HepG2 (cell line): ENCODE data around the gene ULK4. TPM values are rescaled to one million over a fixed set of nuclear protein-coding genes. Genes with fewer than 3 reads are reported as not detected.
A peak's percentile ranks its signal among the peaks of the same experiment; 100 is the strongest.

Source experiments
- ARNT ChIP-seq: fragments of 450-650 bp; IDR thresholded peaks from 2 replicates; pipeline ENCODE4 v1.6.1; 2017
- FOSL1 ChIP-seq: sonication (generic); formaldehyde crosslinking; IDR thresholded peaks from 2 replicates; pipeline ENCODE4 v1.9.0; 2021; ENCODE audit warnings: missing genetic modification reagents, borderline replicate concordance
- FOXP1 ChIP-seq, 2 experiments: fragments of 450-650 bp in 1 of 2; IDR thresholded peaks; 2 replicates each; pipeline ENCODE4 v1.6.1; 2017 to 2018; ENCODE audit warnings: antibody characterized with exemption in 1 of 2
- GZF1 ChIP-seq: sonication (generic); formaldehyde crosslinking; IDR thresholded peaks from 2 replicates; pipeline ENCODE4 v1.5.1; 2020; ENCODE audit warnings: mild to moderate bottlenecking, missing genetic modification reagents
- MYNN ChIP-seq: sonication (generic); formaldehyde crosslinking; IDR thresholded peaks from 2 replicates; pipeline ENCODE4 v1.4.0; 2020; ENCODE audit warnings: mild to moderate bottlenecking, low read depth, missing genetic modification reagents
- PHF8 ChIP-seq: sonication (generic); formaldehyde crosslinking; IDR thresholded peaks from 2 replicates; pipeline ENCODE4 v1.5.0; 2020; ENCODE audit warnings: missing genetic modification reagents
- RXRB ChIP-seq: IDR thresholded peaks from 2 replicates; pipeline ENCODE4 v1.6.1; 2016; ENCODE audit warnings: borderline replicate concordance, missing genetic modification reagents, missing compliant biosample characterization
- TBL1XR1 ChIP-seq: fragments of 150-350 bp; IDR thresholded peaks from 2 replicates; pipeline ENCODE4 v1.6.1; 2014; ENCODE audit warnings: borderline replicate concordance, low read length; ENCODE audit not compliant: partially characterized antibody
- TGIF2 ChIP-seq: IDR thresholded peaks from 2 replicates; pipeline ENCODE4 v1.6.1; 2016; ENCODE audit warnings: control low read depth, missing compliant biosample characterization
- ZFP90 ChIP-seq: sonication (generic); formaldehyde crosslinking; IDR thresholded peaks from 2 replicates; pipeline ENCODE4 v1.8.0; 2022; ENCODE audit warnings: missing genetic modification reagents, mild to moderate bottlenecking, inconsistent platforms, borderline replicate concordance
- ZNF264 ChIP-seq: sonication (generic); formaldehyde crosslinking; IDR thresholded peaks from 2 replicates; pipeline ENCODE4 v1.4.0; 2020; ENCODE audit warnings: missing genetic modification reagents
- ZNF441 ChIP-seq: sonication (generic); formaldehyde crosslinking; IDR thresholded peaks from 2 replicates; pipeline ENCODE4 v1.7.0; 2021; ENCODE audit warnings: missing genetic modification reagents, borderline replicate concordance
- ZNF670 ChIP-seq: sonication (generic); formaldehyde crosslinking; IDR thresholded peaks from 2 replicates; pipeline ENCODE4 v1.8.0; 2022; ENCODE audit warnings: mild to moderate bottlenecking, missing genetic modification reagents, borderline replicate concordance
- polyA plus RNA-seq, 8 experiments: library from polyadenylated mRNA; depleted of rRNA in 3 of 8; stranded (reverse) in 7 of 8; unstranded in 1 of 8; fragments of >200 nt; fragmentation: Illumina TruSeq in 4 of 8; extraction: Trizol in 4 of 8; gene quantifications; 2 replicates each; pipeline versions ENCODE4 v1.2.1 to v1.2.3, GENCODE V29; 2011 to 2016; ENCODE audit warnings: low read depth in 4 of 8, missing spikeins in 1 of 8, mixed read lengths in 1 of 8; ENCODE audit not compliant: insufficient read depth in 1 of 8
- total RNA-seq, 5 experiments: library from RNA; depleted of rRNA; stranded (reverse); fragments of >200 nt; fragmentation: Illumina TruSeq; extraction: Trizol; gene quantifications; 2 replicates each; pipeline ENCODE4 v1.2.3, GENCODE V29; 2016; ENCODE audit warnings: low read depth in 1 of 5
- TF ChIP-seq, protein P1 (sequence below): sonication (generic); formaldehyde crosslinking; IDR thresholded peaks from 2 replicates; pipeline ENCODE4 v1.4.0; 2020; ENCODE audit warnings: low read depth, mild to moderate bottlenecking, missing genetic modification reagents
- TF ChIP-seq, protein P2 (sequence below), 2 experiments: fragments of 450-650 bp in 1 of 2; sonication (generic) in 1 of 2; formaldehyde crosslinking; IDR thresholded peaks; 2 replicates each; pipeline versions ENCODE4 v1.5.0 to v1.8.0; 2020 to 2022; ENCODE audit warnings: mild to moderate bottlenecking in 1 of 2, missing genetic modification reagents in 1 of 2
- TF ChIP-seq, protein P3 (sequence below): IDR thresholded peaks from 2 replicates; pipeline ENCODE4 v1.6.1; 2016; ENCODE audit warnings: mild to moderate bottlenecking, missing biosample characterization, missing genetic modification reagents
- TF ChIP-seq, protein P4 (sequence below): IDR thresholded peaks from 2 replicates; pipeline ENCODE4 v1.6.1; 2012; ENCODE audit warnings: low read length, improper control_type of control experiment
- TF ChIP-seq, protein P5 (sequence below): sonication (generic); formaldehyde crosslinking; IDR thresholded peaks from 2 replicates; pipeline ENCODE4 v1.5.0; 2020; ENCODE audit warnings: mild to moderate bottlenecking, missing genetic modification reagents

Gene ULK4
- total and polyA plus RNA-seq, 2 of the 13 experiments (the other 11 are each of a cell fraction or from before 2014, with no cell fraction given), result 6.7 to 11.8 TPM

DNA sequence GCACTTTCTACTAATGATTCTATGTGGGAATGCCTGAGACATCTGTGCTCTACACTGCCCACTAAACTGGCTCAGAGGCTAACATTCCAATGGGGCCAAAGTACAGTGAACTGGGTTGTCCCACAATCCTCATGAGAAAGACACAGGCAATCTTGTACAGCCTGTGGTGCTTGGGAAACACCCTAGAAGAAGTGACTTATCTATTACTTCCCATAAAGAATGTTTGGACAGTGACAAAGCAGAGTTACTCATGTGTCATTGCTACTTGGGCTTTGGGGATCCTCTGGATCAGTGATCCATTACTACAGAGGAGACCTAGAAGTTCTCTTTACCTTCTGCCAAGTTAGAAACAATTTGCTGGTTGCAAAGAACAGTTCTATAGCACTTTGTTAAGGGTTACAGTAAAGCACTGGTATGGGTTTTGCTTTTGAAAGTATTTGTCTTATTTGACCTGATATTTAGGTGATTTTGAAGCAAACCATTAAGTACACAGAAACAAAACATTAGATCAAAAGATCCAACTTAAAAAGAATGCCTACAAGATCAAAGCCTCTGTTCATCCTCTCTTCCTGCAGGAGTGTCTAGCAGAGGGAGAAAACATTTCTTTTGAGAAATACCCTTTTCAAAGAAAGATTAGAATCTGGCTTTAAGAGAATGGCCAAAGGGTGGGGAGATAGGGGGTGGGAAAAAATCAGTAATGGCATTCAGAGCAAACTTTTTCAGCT is 686.8 kb downstream of the ULK4 start (continued):
- no peak for TF ChIP-seq ARNT
- no peak for TF ChIP-seq ZNF441 (CRISPR knock-in tag)
- TF ChIP-seq PHF8, result 0 out of 2 replicates have a peak, but pooled peaks have one; percentile 18
- TF ChIP-seq, protein P1, sequence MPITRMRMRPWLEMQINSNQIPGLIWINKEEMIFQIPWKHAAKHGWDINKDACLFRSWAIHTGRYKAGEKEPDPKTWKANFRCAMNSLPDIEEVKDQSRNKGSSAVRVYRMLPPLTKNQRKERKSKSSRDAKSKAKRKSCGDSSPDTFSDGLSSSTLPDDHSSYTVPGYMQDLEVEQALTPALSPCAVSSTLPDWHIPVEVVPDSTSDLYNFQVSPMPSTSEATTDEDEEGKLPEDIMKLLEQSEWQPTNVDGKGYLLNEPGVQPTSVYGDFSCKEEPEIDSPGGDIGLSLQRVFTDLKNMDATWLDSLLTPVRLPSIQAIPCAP (CRISPR knock-in tag), result no peak
- TF ChIP-seq, protein P2, sequence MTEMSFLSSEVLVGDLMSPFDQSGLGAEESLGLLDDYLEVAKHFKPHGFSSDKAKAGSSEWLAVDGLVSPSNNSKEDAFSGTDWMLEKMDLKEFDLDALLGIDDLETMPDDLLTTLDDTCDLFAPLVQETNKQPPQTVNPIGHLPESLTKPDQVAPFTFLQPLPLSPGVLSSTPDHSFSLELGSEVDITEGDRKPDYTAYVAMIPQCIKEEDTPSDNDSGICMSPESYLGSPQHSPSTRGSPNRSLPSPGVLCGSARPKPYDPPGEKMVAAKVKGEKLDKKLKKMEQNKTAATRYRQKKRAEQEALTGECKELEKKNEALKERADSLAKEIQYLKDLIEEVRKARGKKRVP (CRISPR knock-in tag; IDR thresholded peaks at IDR 0.05), result no peak
- no peak for TF ChIP-seq ZNF670
- TF ChIP-seq, protein P3, sequence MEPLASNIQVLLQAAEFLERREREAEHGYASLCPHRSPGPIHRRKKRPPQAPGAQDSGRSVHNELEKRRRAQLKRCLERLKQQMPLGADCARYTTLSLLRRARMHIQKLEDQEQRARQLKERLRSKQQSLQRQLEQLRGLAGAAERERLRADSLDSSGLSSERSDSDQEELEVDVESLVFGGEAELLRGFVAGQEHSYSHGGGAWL, result no peak
- TF ChIP-seq, protein P4, sequence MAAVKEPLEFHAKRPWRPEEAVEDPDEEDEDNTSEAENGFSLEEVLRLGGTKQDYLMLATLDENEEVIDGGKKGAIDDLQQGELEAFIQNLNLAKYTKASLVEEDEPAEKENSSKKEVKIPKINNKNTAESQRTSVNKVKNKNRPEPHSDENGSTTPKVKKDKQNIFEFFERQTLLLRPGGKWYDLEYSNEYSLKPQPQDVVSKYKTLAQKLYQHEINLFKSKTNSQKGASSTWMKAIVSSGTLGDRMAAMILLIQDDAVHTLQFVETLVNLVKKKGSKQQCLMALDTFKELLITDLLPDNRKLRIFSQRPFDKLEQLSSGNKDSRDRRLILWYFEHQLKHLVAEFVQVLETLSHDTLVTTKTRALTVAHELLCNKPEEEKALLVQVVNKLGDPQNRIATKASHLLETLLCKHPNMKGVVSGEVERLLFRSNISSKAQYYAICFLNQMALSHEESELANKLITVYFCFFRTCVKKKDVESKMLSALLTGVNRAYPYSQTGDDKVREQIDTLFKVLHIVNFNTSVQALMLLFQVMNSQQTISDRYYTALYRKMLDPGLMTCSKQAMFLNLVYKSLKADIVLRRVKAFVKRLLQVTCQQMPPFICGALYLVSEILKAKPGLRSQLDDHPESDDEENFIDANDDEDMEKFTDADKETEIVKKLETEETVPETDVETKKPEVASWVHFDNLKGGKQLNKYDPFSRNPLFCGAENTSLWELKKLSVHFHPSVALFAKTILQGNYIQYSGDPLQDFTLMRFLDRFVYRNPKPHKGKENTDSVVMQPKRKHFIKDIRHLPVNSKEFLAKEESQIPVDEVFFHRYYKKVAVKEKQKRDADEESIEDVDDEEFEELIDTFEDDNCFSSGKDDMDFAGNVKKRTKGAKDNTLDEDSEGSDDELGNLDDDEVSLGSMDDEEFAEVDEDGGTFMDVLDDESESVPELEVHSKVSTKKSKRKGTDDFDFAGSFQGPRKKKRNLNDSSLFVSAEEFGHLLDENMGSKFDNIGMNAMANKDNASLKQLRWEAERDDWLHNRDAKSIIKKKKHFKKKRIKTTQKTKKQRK, result no peak
- no peak for TF ChIP-seq GZF1 (CRISPR knock-in tag)
- TF ChIP-seq RXRB (CRISPR knock-in tag), result peak; percentile 67; the same call in 1 of the 2 replicates
- TF ChIP-seq, protein P5, sequence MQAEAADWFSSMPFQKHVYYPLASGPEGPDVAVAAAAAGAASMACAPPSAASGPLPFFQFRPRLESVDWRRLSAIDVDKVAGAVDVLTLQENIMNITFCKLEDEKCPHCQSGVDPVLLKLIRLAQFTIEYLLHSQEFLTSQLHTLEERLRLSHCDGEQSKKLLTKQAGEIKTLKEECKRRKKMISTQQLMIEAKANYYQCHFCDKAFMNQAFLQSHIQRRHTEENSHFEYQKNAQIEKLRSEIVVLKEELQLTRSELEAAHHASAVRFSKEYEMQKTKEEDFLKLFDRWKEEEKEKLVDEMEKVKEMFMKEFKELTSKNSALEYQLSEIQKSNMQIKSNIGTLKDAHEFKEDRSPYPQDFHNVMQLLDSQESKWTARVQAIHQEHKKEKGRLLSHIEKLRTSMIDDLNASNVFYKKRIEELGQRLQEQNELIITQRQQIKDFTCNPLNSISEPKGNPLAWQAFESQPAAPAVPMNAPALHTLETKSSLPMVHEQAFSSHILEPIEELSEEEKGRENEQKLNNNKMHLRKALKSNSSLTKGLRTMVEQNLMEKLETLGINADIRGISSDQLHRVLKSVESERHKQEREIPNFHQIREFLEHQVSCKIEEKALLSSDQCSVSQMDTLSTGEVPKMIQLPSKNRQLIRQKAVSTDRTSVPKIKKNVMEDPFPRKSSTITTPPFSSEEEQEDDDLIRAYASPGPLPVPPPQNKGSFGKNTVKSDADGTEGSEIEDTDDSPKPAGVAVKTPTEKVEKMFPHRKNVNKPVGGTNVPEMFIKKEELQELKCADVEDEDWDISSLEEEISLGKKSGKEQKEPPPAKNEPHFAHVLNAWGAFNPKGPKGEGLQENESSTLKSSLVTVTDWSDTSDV (CRISPR knock-in tag), result no peak
- TF ChIP-seq TBL1XR1, result no peak
- no peak for TF ChIP-seq ZNF264 (CRISPR knock-in tag)
- no peak for TF ChIP-seq MYNN (CRISPR knock-in tag)
- TF ChIP-seq TGIF2, result no peak
- no peak for TF ChIP-seq ZFP90 (CRISPR knock-in tag)
- no peak for TF ChIP-seq FOSL1 (CRISPR knock-in tag)
- TF ChIP-seq FOXP1 (IDR thresholded peaks at IDR 0.05), result no peak
- 0 out of 2 replicates have a peak, but pooled peaks have one; percentile 21 for TF ChIP-seq FOXP1 (CRISPR knock-in tag; IDR thresholded peaks at IDR 0.05)
